IMR-90 (cell line): ENCODE measurements around the gene MSH5. TPM values are rescaled to one million over a fixed set of nuclear protein-coding genes. Genes with fewer than 3 reads are reported as not detected.
A peak's percentile ranks its signal among the peaks of the same experiment; 100 is the strongest.

Source experiments
- ATAC-seq: fragments of 200-7000 bp; cut with Tn5 transposase; 2 replicates; pipeline ENCODE4 v1.9.1; 2020; ENCODE audit warnings: low read depth, mild to moderate bottlenecking, moderate library complexity
- BruUV-seq: library from RNA; stranded (reverse); fragments of 400-500 nt; replicated peaks from 2 replicates; lab custom pipeline; 2021; lab: Mats Ljungman, UMichigan
- CTCF ChIA-PET: fragments of 300-600 bp; formaldehyde crosslinking; extraction: SDS; loops from one replicate; lab custom pipeline; 2021; ENCODE audit warnings: antibody characterized with exemption; lab: Yijun Ruan, JAX
- POLR2A ChIA-PET: fragments of 300-600 bp; sonication (Branson Sonifier 250); formaldehyde crosslinking; loops from one replicate; lab custom pipeline; 2022; ENCODE audit warnings: antibody characterized with exemption; ENCODE audit not compliant: unreplicated experiment; lab: Charles Lee
- DNase-seq: peaks from one replicate; pipeline ENCODE4 v3.0.0; 2013
- H2AFZ ChIP-seq: replicated peaks from 2 replicates; pipeline ENCODE3; 2013; ENCODE audit warnings: low read length, mild to moderate bottlenecking; ENCODE audit not compliant: poor library complexity
- H2AK5ac ChIP-seq: 2 replicates; pipeline ENCODE4 v1.6.1; 2013; ENCODE audit warnings: low read depth, low read length, inconsistent platforms
- H2AK9ac ChIP-seq: replicated peaks from 2 replicates; pipeline ENCODE3; 2013; ENCODE audit warnings: mild to moderate bottlenecking, low read depth, low read length, moderate library complexity; ENCODE audit not compliant: poor library complexity
- H2BK120ac ChIP-seq: 2 replicates; pipeline ENCODE4 v1.6.1; 2013; ENCODE audit warnings: low read depth, low read length, inconsistent platforms
- H2BK15ac ChIP-seq: 3 replicates; pipeline ENCODE4 v1.6.1; 2013; ENCODE audit warnings: low read depth, low read length, inconsistent platforms
- H2BK20ac ChIP-seq: 2 replicates; pipeline ENCODE4 v1.6.1; 2013; ENCODE audit warnings: low read depth, mild to moderate bottlenecking, inconsistent platforms, low read length, moderate library complexity
- H2BK5ac ChIP-seq: 2 replicates; pipeline ENCODE4 v1.6.1; 2013; ENCODE audit warnings: mild to moderate bottlenecking, low read depth, low read length, inconsistent platforms; ENCODE audit not compliant: poor library complexity, severe bottlenecking
- H3K14ac ChIP-seq: replicated peaks from 2 replicates; pipeline ENCODE4 v1.6.1; 2013; ENCODE audit warnings: low read depth, low read length, inconsistent platforms
- H3K18ac ChIP-seq: 2 replicates; pipeline ENCODE4 v1.6.1; 2013; ENCODE audit warnings: low read depth, low read length, control low read depth
- H3K23ac ChIP-seq: 2 replicates; pipeline ENCODE4 v1.6.1; 2013; ENCODE audit warnings: low read depth, low read length, inconsistent platforms
- H3K27ac ChIP-seq: 2 replicates; pipeline ENCODE4 v1.5.1; 2013; ENCODE audit warnings: mild to moderate bottlenecking, control low read depth, low read length; ENCODE audit not compliant: insufficient read depth
- H3K27me3 ChIP-seq: 2 replicates; pipeline ENCODE4 v1.6.1; 2013; ENCODE audit warnings: low read length; ENCODE audit not compliant: control insufficient read depth, insufficient read depth
- H3K36me3 ChIP-seq: 2 replicates; pipeline ENCODE4 v1.6.1; 2013; ENCODE audit warnings: low read length, mixed read lengths; ENCODE audit not compliant: control insufficient read depth, insufficient read depth
- H3K4ac ChIP-seq: 2 replicates; pipeline ENCODE4 v1.6.1; 2013; ENCODE audit warnings: low read depth, low read length, inconsistent platforms
- H3K4me1 ChIP-seq: 2 replicates; pipeline ENCODE4 v1.6.1; 2013; ENCODE audit warnings: low read length, mixed read lengths; ENCODE audit not compliant: control insufficient read depth, insufficient read depth
- H3K4me2 ChIP-seq: 2 replicates; pipeline ENCODE4 v1.6.1; 2013; ENCODE audit warnings: low read depth, mild to moderate bottlenecking, control low read depth, low read length, moderate library complexity
- H3K4me3 ChIP-seq: 2 replicates; pipeline ENCODE4 v1.5.1; 2013; ENCODE audit warnings: low read depth, mild to moderate bottlenecking, control low read depth, low read length, moderate library complexity; ENCODE audit not compliant: insufficient read depth
- H3K56ac ChIP-seq: 2 replicates; pipeline ENCODE4 v1.6.1; 2013; ENCODE audit warnings: low read length, inconsistent platforms; ENCODE audit not compliant: insufficient read depth; ENCODE audit errors: extremely low read depth
- H3K79me1 ChIP-seq, 2 experiments: 2 replicates each; pipeline ENCODE4 v1.6.1; 2013; ENCODE audit warnings: low read length in 2 of 2, inconsistent platforms in 1 of 2, low read depth in 1 of 2
- H3K9ac ChIP-seq: 2 replicates; pipeline ENCODE4 v1.6.1; 2013; ENCODE audit warnings: low read depth, low read length, control low read depth
- H3K9me1 ChIP-seq: 2 replicates; pipeline ENCODE4 v1.6.1; 2013; ENCODE audit warnings: low read length, inconsistent platforms; ENCODE audit not compliant: insufficient read depth
- H3K9me3 ChIP-seq: 2 replicates; pipeline ENCODE4 v1.6.1; 2013; ENCODE audit warnings: low read length; ENCODE audit not compliant: control insufficient read depth, insufficient read depth
- H4K20me1 ChIP-seq: 2 replicates; pipeline ENCODE4 v1.6.1; 2013; ENCODE audit warnings: low read length, inconsistent platforms; ENCODE audit not compliant: insufficient read depth
- H4K5ac ChIP-seq: 2 replicates; pipeline ENCODE4 v1.6.1; 2013; ENCODE audit warnings: mild to moderate bottlenecking, low read depth, low read length, control low read depth
- H4K8ac ChIP-seq, 2 experiments: 2 replicates each; pipeline ENCODE4 v1.6.1; 2013; ENCODE audit warnings: low read depth in 2 of 2, low read length in 2 of 2, control low read depth in 1 of 2, inconsistent platforms in 1 of 2
- H4K91ac ChIP-seq: 2 replicates; pipeline ENCODE4 v1.6.1; 2013; ENCODE audit warnings: low read depth, low read length, inconsistent platforms; ENCODE audit not compliant: insufficient read depth
- BHLHE40 ChIP-seq: fragments of 150-350 bp; IDR thresholded peaks from 2 replicates; pipeline ENCODE4 v1.6.1; 2016; ENCODE audit warnings: mild to moderate bottlenecking, low read depth, low read length
- CEBPB ChIP-seq: IDR thresholded peaks from 2 replicates; pipeline ENCODE4 v1.6.1; 2012; ENCODE audit warnings: low read depth, low read length, improper control_type of control experiment
- CHD1 ChIP-seq: IDR thresholded peaks from 2 replicates; pipeline ENCODE4 v1.6.1; 2012; ENCODE audit warnings: low read depth, low read length, improper control_type of control experiment
- FOS ChIP-seq: fragments of 150-350 bp; IDR thresholded peaks from 2 replicates; pipeline ENCODE4 v1.6.1; 2016; ENCODE audit warnings: low read depth, low read length
- MAFK ChIP-seq: IDR thresholded peaks from 2 replicates; pipeline ENCODE4 v1.6.1; 2012; ENCODE audit warnings: low read depth, low read length, improper control_type of control experiment
- MAZ ChIP-seq: IDR thresholded peaks from 2 replicates; pipeline ENCODE4 v1.6.1; 2012; ENCODE audit warnings: low read depth, mild to moderate bottlenecking, low read length, improper control_type of control experiment, moderate library complexity, borderline replicate concordance
- MXI1 ChIP-seq: IDR thresholded peaks from 2 replicates; pipeline ENCODE4 v1.6.1; 2012; ENCODE audit warnings: low read depth, mild to moderate bottlenecking, low read length, moderate library complexity, borderline replicate concordance
- NFE2L2 ChIP-seq: fragments of 150-350 bp; IDR thresholded peaks from 2 replicates; pipeline ENCODE4 v1.6.1; 2016; ENCODE audit warnings: low read depth, mild to moderate bottlenecking, low read length
- POLR2A ChIP-seq: IDR thresholded peaks from 2 replicates; pipeline ENCODE4 v1.6.1; 2012; ENCODE audit warnings: mild to moderate bottlenecking, low read depth, low read length
- RAD21 ChIP-seq: IDR thresholded peaks from 2 replicates; pipeline ENCODE4 v1.6.1; 2012; ENCODE audit warnings: low read length, improper control_type of control experiment
- RCOR1 ChIP-seq: IDR thresholded peaks from 2 replicates; pipeline ENCODE4 v1.6.1; 2012; ENCODE audit warnings: mild to moderate bottlenecking, low read length, improper control_type of control experiment; ENCODE audit not compliant: insufficient replicate concordance
- RFX5 ChIP-seq: IDR thresholded peaks from 2 replicates; pipeline ENCODE4 v1.8.0; 2012; ENCODE audit warnings: low read depth, mild to moderate bottlenecking, low read length, moderate library complexity
- SMC3 ChIP-seq: fragments of 150-350 bp; IDR thresholded peaks from 2 replicates; pipeline ENCODE4 v1.6.1; 2016; ENCODE audit warnings: low read depth, mild to moderate bottlenecking, antibody characterized with exemption, low read length, moderate library complexity
- USF2 ChIP-seq: fragments of 150-350 bp; IDR thresholded peaks from 2 replicates; pipeline ENCODE4 v1.6.1; 2017; ENCODE audit warnings: mild to moderate bottlenecking, antibody characterized with exemption, low read length, low read depth
- WGBS, 2 experiments: methylation state at CpG; one replicate each; pipeline versions ENCODE4 v1.1.5 to v1.1.7; 2013; ENCODE audit warnings: missing lambda C conversion rate in 2 of 2; ENCODE audit not compliant: insufficient read length in 1 of 2; ENCODE audit errors: extremely low coverage in 2 of 2; 5-methylcytosine and 5-hydroxymethylcytosine counted together
- dilution Hi-C: fragments of 300-500 bp; cut with HindIII; formaldehyde crosslinking; loops from one replicate; pipeline ENCODE4 v1.14.3; 2018; ENCODE audit warnings: low sequenced_read_pairs; ENCODE audit not compliant: unreplicated experiment
- in situ Hi-C: fragments of 300-500 bp; cut with MboI; formaldehyde crosslinking; loops from 3 replicates; pipeline ENCODE4 v1.14.3; 2019; ENCODE audit warnings: low sequenced_read_pairs, inconsistent platforms, mixed read lengths
- intact Hi-C: fragments of 100-400 bp; cut with micrococcal nuclease; formaldehyde crosslinking; loops from 2 replicates; pipeline ENCODE4 v1.10.0; 2022
- polyA plus RNA-seq, 3 experiments: library from polyadenylated mRNA; depleted of rRNA; stranded (reverse); fragments of >200 nt; gene quantifications; 2 replicates each; pipeline ENCODE4 v1.2.3, GENCODE V29; 2012; ENCODE audit warnings: low replicate concordance in 1 of 3
- total RNA-seq: library from RNA; depleted of rRNA; stranded (reverse); fragments of >200 nt; gene quantifications from 2 replicates; pipeline ENCODE4 v1.2.3, GENCODE V29; 2012
- TF ChIP-seq, protein P1 (sequence below): fragments of 150-350 bp; IDR thresholded peaks from 2 replicates; pipeline ENCODE4 v1.6.1; 2016; ENCODE audit warnings: low read depth, mild to moderate bottlenecking, low read length, moderate library complexity, borderline replicate concordance
- TF ChIP-seq, protein P2 (sequence below): conservative IDR thresholded peaks from 2 replicates; pipeline ENCODE4 v1.5.1; 2012; ENCODE audit warnings: mild to moderate bottlenecking, low read depth, low read length, improper control_type of control experiment

MSH5 gene
- total and polyA plus RNA-seq, 2 of the 4 experiments (the other 2 are of a cell fraction) = 5.6 to 15.7 TPM

GRCh38 chr6:31706599-31706998 is 33.2 kb upstream of the MSH5 start, which contains the start of gene LY6G6F:
Gene LY6G6F, plus strand, starts transcription at chr6:31706866. Its CDS starts 41 bp downstream, at chr6:31706907.
- dilution Hi-C loops = no loop called here
- in situ Hi-C loops = no loop called here
- H3K4me1 ChIP-seq = peaks cover 5% of the 10 kb centered on the region

More at GRCh38 chr6:31706599-31706998, 33.2 kb upstream of the MSH5 start, which contains the start of gene LY6G6F:
- no peak within 1 kb of the TSS for H3K23ac ChIP-seq
- peaks cover 3% of the 10 kb centered on the region; the same call in 1 of the 2 replicates for H3K9me1 ChIP-seq
- no peak within 1 kb of the TSS for H2BK15ac ChIP-seq
- no peak within 1 kb of the TSS for H4K8ac ChIP-seq
- H3K27ac ChIP-seq = no peak within 1 kb of the TSS
- H3K4me2 ChIP-seq = no peak within 1 kb of the TSS
- no peak within 1 kb of the TSS for H2AK9ac ChIP-seq
- no peaks in the 10 kb centered on the region for H3K9me3 ChIP-seq
- H3K18ac ChIP-seq = no peak within 1 kb of the TSS
- WGBS, 2 experiments = 100% methylated on average over 1 of the region's 3 CpGs; no CpG with 5 or more reads in 1 of the 2 experiments
- no peak within 1 kb of the TSS for H3K4me3 ChIP-seq
- ATAC-seq = no peak
- peaks cover 12% of the 10 kb centered on the region; the same call in 1 of the 2 replicates for H3K27me3 ChIP-seq
- intact Hi-C loops = no loop called here
- no peaks in the 10 kb centered on the region for H3K36me3 ChIP-seq
- no peak within 1 kb of the TSS for H2BK20ac ChIP-seq
- H4K5ac ChIP-seq = no peak within 1 kb of the TSS
- DNase-seq = no peak
- H3K79me1 ChIP-seq = peaks cover 7 to 13% of the 10 kb centered on the region in 2 experiments
- no peak within 1 kb of the TSS for H3K56ac ChIP-seq
- ChIA-PET POLR2A (interaction anchor here (0.6 kb wide), 1 partner anchor 121 kb away, joined by 3 read pairs; the partner anchor contains the start of gene HSPA1B), CTCF (no interaction called here)
- 0 out of 2 replicates have a peak, but pooled peaks cover 6% of the 10 kb centered on the region for H4K20me1 ChIP-seq
- H2AFZ ChIP-seq = peak within 1 kb of the TSS; percentile 61
- H2AK5ac ChIP-seq = no peak within 1 kb of the TSS
- no TSS peak for BruUV-seq
- H3K4ac ChIP-seq = no peak within 1 kb of the TSS
- no peak within 1 kb of the TSS for H2BK120ac ChIP-seq
- TF ChIP-seq BHLHE40 (no peak), USF2 (no peak), SMC3 (no peak), CHD1 (no peak), RCOR1 (no peak), CEBPB (no peak), MAFK (no peak), POLR2A (no peak), NFE2L2 (no peak), MAZ (no peak), MXI1 (no peak), FOS (no peak), RFX5 (no peak), RAD21 (no peak)
- TF ChIP-seq, protein P1, sequence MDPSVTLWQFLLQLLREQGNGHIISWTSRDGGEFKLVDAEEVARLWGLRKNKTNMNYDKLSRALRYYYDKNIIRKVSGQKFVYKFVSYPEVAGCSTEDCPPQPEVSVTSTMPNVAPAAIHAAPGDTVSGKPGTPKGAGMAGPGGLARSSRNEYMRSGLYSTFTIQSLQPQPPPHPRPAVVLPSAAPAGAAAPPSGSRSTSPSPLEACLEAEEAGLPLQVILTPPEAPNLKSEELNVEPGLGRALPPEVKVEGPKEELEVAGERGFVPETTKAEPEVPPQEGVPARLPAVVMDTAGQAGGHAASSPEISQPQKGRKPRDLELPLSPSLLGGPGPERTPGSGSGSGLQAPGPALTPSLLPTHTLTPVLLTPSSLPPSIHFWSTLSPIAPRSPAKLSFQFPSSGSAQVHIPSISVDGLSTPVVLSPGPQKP = no peak
- TF ChIP-seq, protein P2, sequence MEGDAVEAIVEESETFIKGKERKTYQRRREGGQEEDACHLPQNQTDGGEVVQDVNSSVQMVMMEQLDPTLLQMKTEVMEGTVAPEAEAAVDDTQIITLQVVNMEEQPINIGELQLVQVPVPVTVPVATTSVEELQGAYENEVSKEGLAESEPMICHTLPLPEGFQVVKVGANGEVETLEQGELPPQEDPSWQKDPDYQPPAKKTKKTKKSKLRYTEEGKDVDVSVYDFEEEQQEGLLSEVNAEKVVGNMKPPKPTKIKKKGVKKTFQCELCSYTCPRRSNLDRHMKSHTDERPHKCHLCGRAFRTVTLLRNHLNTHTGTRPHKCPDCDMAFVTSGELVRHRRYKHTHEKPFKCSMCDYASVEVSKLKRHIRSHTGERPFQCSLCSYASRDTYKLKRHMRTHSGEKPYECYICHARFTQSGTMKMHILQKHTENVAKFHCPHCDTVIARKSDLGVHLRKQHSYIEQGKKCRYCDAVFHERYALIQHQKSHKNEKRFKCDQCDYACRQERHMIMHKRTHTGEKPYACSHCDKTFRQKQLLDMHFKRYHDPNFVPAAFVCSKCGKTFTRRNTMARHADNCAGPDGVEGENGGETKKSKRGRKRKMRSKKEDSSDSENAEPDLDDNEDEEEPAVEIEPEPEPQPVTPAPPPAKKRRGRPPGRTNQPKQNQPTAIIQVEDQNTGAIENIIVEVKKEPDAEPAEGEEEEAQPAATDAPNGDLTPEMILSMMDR = no peak
- no peak within 1 kb of the TSS for H2BK5ac ChIP-seq
- no peak within 1 kb of the TSS for H3K9ac ChIP-seq
- H3K14ac ChIP-seq = no peak within 1 kb of the TSS
- H4K91ac ChIP-seq = no peak within 1 kb of the TSS
